Hepatocyte (in vitro differentiated cells): ENCODE data around the gene DPY19L1.
"Not testable (repeated sequence)": the region's sequence is repeated elsewhere in the genome, so short reads cannot be mapped to it uniquely, and the experiment has no call there.

Experiments used
- CTCF ChIP-seq: fragments of 200-600 bp; sonication (generic); IDR thresholded peaks from 2 replicates; pipeline ENCODE4 v1.5.1; 2016; ENCODE audit warnings: antibody characterized with exemption, mild to moderate bottlenecking; ENCODE audit not compliant: poor library complexity
- EZH2 ChIP-seq: fragments of 200-600 bp; sonication (generic); IDR thresholded peaks from 2 replicates; pipeline ENCODE4 v1.6.1; 2016; ENCODE audit warnings: antibody characterized with exemption, mild to moderate bottlenecking, borderline replicate concordance
- EZH2phosphoT487 ChIP-seq: fragments of 200-600 bp; sonication (generic); IDR thresholded peaks from one replicate; pipeline ENCODE4 v1.6.1; 2018; ENCODE audit warnings: antibody characterized with exemption, mild to moderate bottlenecking, low read depth, moderate library complexity; ENCODE audit not compliant: unreplicated experiment, severe bottlenecking

- not testable (repeated sequence) for TF ChIP-seq CTCF, EZH2phosphoT487, EZH2
Measured at GRCh38 chr7:34996423-34997090, 40.7 kb downstream of the DPY19L1 start.
